KMS-11 (cell line): ENCODE results near the gene MLEC.

Experiments used
- H2AFZ ChIP-seq: fragments of 200-600 bp; sonication (generic); 2 replicates; pipeline ENCODE4 v1.6.1; 2016; ENCODE audit warnings: antibody characterized with exemption, mixed run types, low read depth
- H3K27ac ChIP-seq: fragments of 200-600 bp; sonication (generic); 2 replicates; pipeline ENCODE4 v1.6.1; 2016; ENCODE audit warnings: mild to moderate bottlenecking, mixed run types
- H3K27me3 ChIP-seq: fragments of 200-600 bp; sonication (generic); 2 replicates; pipeline ENCODE4 v1.6.1; 2017; ENCODE audit warnings: mild to moderate bottlenecking, low read depth, mixed run types, moderate library complexity; ENCODE audit not compliant: insufficient read depth
- H3K36me3 ChIP-seq: fragments of 200-600 bp; sonication (generic); 2 replicates; pipeline ENCODE4 v1.6.1; 2017; ENCODE audit warnings: mild to moderate bottlenecking, mixed run types; ENCODE audit not compliant: insufficient read depth
- H3K4me1 ChIP-seq: fragments of 200-600 bp; sonication (generic); 2 replicates; pipeline ENCODE4 v1.6.1; 2016; ENCODE audit warnings: mild to moderate bottlenecking, low read depth, mixed run types; ENCODE audit not compliant: poor library complexity, severe bottlenecking
- H3K4me2 ChIP-seq: fragments of 200-600 bp; sonication (generic); 2 replicates; pipeline ENCODE4 v1.7.0; 2016; ENCODE audit warnings: mild to moderate bottlenecking, mixed run types
- H3K4me3 ChIP-seq: fragments of 200-600 bp; sonication (generic); IDR thresholded peaks from 2 replicates; pipeline ENCODE4 v1.6.1; 2017; ENCODE audit warnings: low read depth, low read length, mixed read lengths; ENCODE audit not compliant: insufficient read depth
- H3K79me2 ChIP-seq: fragments of 200-600 bp; sonication (generic); 2 replicates; pipeline ENCODE4 v1.6.1; 2016; ENCODE audit warnings: low read depth, mixed run types; ENCODE audit not compliant: insufficient read depth
- H3K9ac ChIP-seq: fragments of 200-600 bp; sonication (generic); 2 replicates; pipeline ENCODE4 v1.6.1; 2016; ENCODE audit warnings: mild to moderate bottlenecking, mixed run types
- H4K20me1 ChIP-seq: fragments of 200-600 bp; sonication (generic); 2 replicates; pipeline ENCODE4 v1.6.1; 2016; ENCODE audit warnings: mild to moderate bottlenecking, mixed run types; ENCODE audit not compliant: insufficient read depth
- TF ChIP-seq, protein P1 (sequence below): fragments of 200-600 bp; sonication (generic); conservative IDR thresholded peaks from 2 replicates; pipeline ENCODE4 v1.6.1; 2017; ENCODE audit warnings: low read depth, mild to moderate bottlenecking, antibody characterized with exemption, low read length, moderate library complexity, mixed read lengths

Gene MLEC

GRCh38 chr12:120642121-120642520 is 44.8 kb upstream of the MLEC start:
- Histone ChIP-seq H3K27me3 (peaks cover 18% of the 10 kb centered on the region; the same call in 1 of the 2 replicates), H3K27ac (no peak overlapping the region), H3K4me3 (no peak overlapping the region)

GRCh38 chr12:120642826-120643225 is 44.1 kb upstream of the MLEC start:
- Histone ChIP-seq H3K4me3 (no peak overlapping the region), H4K20me1 (no peaks in the 10 kb centered on the region), H3K9ac (no peak overlapping the region), H3K4me2 (no peak overlapping the region), H3K27me3 (peaks cover 18% of the 10 kb centered on the region; the same call in 1 of the 2 replicates), H2AFZ (no peak overlapping the region), H3K79me2 (no peaks in the 10 kb centered on the region), H3K4me1 (no peaks in the 10 kb centered on the region), H3K27ac (no peak overlapping the region), H3K36me3 (no peaks in the 10 kb centered on the region)
- TF ChIP-seq, protein P1, sequence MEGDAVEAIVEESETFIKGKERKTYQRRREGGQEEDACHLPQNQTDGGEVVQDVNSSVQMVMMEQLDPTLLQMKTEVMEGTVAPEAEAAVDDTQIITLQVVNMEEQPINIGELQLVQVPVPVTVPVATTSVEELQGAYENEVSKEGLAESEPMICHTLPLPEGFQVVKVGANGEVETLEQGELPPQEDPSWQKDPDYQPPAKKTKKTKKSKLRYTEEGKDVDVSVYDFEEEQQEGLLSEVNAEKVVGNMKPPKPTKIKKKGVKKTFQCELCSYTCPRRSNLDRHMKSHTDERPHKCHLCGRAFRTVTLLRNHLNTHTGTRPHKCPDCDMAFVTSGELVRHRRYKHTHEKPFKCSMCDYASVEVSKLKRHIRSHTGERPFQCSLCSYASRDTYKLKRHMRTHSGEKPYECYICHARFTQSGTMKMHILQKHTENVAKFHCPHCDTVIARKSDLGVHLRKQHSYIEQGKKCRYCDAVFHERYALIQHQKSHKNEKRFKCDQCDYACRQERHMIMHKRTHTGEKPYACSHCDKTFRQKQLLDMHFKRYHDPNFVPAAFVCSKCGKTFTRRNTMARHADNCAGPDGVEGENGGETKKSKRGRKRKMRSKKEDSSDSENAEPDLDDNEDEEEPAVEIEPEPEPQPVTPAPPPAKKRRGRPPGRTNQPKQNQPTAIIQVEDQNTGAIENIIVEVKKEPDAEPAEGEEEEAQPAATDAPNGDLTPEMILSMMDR, result no peak

More at GRCh38 chr12:120642121-120642520, 44.8 kb upstream of the MLEC start:
- TF ChIP-seq, protein P1, result no peak
- Histone ChIP-seq H3K9ac (no peak overlapping the region), H3K4me1 (no peaks in the 10 kb centered on the region), H3K79me2 (no peaks in the 10 kb centered on the region), H2AFZ (no peak overlapping the region), H3K36me3 (no peaks in the 10 kb centered on the region), H4K20me1 (no peaks in the 10 kb centered on the region), H3K4me2 (no peak overlapping the region)

DNA sequence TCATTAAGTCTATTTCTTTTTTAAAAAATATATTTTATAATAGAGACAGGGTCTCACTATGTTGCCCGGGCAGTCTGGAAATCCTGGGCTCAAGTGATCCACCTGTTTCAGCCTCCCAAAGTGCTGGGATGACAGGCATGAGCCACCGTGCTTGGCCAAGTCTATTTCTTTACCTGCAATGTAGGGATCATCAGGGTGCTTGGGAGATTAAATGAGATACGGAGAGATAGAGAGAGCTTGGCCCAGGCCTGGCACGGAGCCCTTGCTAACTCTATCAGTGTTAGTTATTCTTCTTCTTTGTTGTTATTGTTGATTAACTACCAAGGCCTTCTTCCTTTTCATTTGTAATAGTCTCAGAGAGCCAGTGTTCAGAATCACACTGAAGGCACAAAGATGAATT is 43.4 kb upstream of the MLEC start:
- H4K20me1 ChIP-seq, result no peaks in the 10 kb centered on the region
- H3K79me2 ChIP-seq, result no peaks in the 10 kb centered on the region
- no peak overlapping the region for H3K9ac ChIP-seq
- H3K27ac ChIP-seq, result no peak overlapping the region
- no peaks in the 10 kb centered on the region for H3K36me3 ChIP-seq
- H3K4me3 ChIP-seq, result no peak overlapping the region
- H3K4me2 ChIP-seq, result no peak overlapping the region
- no peak overlapping the region for H2AFZ ChIP-seq
- TF ChIP-seq, protein P1, result no peak
- H3K27me3 ChIP-seq, result peaks cover 18% of the 10 kb centered on the region; the same call in 1 of the 2 replicates
- no peaks in the 10 kb centered on the region for H3K4me1 ChIP-seq

GRCh38 chr12:120646044-120646443 is 40.9 kb upstream of the MLEC start:
- no peak overlapping the region for H3K4me3 ChIP-seq
- no peak overlapping the region for H3K27ac ChIP-seq
- H2AFZ ChIP-seq, result no peak overlapping the region
- no peaks in the 10 kb centered on the region for H3K4me1 ChIP-seq
- H3K4me2 ChIP-seq, result no peak overlapping the region
- H3K79me2 ChIP-seq, result no peaks in the 10 kb centered on the region
- H4K20me1 ChIP-seq, result no peaks in the 10 kb centered on the region
- TF ChIP-seq, protein P1, result no peak
- H3K9ac ChIP-seq, result no peak overlapping the region
- peaks cover 18% of the 10 kb centered on the region; the same call in 1 of the 2 replicates for H3K27me3 ChIP-seq
- H3K36me3 ChIP-seq, result no peaks in the 10 kb centered on the region

- Histone ChIP-seq H3K4me2 (no peak overlapping the region), H3K36me3 (no peaks in the 10 kb centered on the region), H3K9ac (no peak overlapping the region), H4K20me1 (no peaks in the 10 kb centered on the region), H3K27ac (no peak overlapping the region), H3K4me3 (no peak overlapping the region), H3K27me3 (peaks cover 13% of the 10 kb centered on the region; the same call in 1 of the 2 replicates), H2AFZ (no peak overlapping the region), H3K4me1 (no peaks in the 10 kb centered on the region), H3K79me2 (no peaks in the 10 kb centered on the region)
- TF ChIP-seq, protein P1, result no peak
These were observed 39.6 kb upstream of the MLEC start for GRCh38 chr12:120647375-120647755.
